ENCODE results near the gene HIGD1A. TPM values are rescaled to one million over a fixed set of nuclear protein-coding genes. Genes with fewer than 3 reads are reported as not detected.

Gene HIGD1A
- total RNA-seq, 1 donor from 2014 or later: 137 TPM

DNA sequence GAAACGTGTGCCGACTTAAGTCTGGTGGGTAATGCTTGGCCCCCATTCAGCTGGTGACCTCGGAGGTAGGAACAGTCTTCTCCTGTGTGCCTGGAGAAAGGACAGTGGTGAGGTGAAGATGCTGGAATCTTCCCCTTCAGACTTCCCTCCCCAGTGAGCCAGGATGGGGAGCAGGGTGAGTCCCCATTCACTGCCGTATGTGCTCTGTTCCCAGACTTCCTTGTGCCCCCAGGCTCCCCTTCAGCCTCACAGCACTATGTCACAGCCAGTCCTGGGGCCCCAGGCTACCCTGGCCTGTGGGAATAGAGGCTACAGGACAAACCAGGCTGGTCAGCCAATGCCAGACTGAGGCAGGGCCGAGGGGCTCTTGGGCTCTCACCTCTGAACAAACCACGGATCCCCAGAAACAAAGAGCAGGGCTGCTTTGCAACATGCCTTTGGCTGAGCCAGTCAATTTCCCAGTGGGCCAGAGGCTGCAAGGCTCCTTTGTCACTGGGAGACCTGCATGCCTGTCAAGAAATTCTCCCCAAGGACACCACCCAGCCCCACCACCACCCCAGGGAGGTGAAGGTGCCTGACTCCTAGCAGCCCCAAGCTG is 69.9 kb downstream of the HIGD1A start:
- no peak for DNase-seq

DNA sequence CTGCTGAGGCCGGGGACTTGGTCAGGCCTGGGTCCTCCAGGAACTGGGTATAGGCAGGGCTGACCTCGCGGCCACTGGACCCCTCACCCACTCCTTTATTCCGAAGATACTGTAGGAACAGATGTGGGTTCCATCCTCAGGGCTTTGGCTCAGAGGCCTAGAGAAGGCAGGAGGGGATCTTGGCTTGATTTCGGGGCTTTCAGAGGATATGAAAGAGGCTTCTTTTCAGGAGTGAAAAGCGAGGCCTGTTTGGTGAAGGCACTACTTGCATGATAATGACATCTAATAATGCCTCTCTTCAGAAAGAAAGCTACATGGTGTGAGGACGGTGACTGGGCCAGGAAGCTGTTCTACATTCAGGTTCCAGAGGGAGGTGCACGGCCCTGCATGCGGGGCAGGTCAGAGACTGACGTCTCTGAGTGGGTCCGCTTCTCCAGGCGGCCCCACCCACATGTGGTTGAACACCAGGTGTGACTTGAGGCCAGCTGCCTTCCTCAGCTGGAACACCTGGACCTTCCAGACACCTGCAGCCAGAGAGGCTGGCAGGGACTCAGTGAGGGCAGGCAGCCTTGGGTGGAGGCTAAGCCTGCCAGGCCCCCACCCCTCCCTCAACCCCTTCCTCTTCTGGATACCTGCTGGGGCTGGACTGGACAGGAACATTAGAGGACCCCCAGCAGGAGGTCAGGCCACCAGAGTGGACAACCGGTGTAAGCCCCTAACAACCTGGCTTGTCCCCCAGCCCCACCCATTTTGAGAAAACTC is 70.6 kb downstream of the HIGD1A start:
- no peak for DNase-seq

Small RNAs within 50 kb of the gene (small RNA-seq; reads per million reads assigned to genes)
- not detected for gene CCDC13 (ENCODE audit: low replicate concordance)

Other genes starting within 250 kb of the HIGD1A start
- 45.5 TPM for gene SEC22C, start 222.5 kb downstream of the HIGD1A start, total RNA-seq
- 16.3 TPM for gene SS18L2, start 213.6 kb downstream of the HIGD1A start, total RNA-seq
- gene NKTR, start 203.8 kb downstream of the HIGD1A start, total RNA-seq: 182 TPM
- gene ZBTB47, start 150.8 kb downstream of the HIGD1A start, total RNA-seq: 41.5 TPM
- gene KLHL40, start 119.0 kb downstream of the HIGD1A start, total RNA-seq: 159 TPM
- 51.8 TPM for gene HHATL, start 101.7 kb downstream of the HIGD1A start, total RNA-seq
- gene CCDC13, start 31.2 kb downstream of the HIGD1A start, total RNA-seq: 1.1 TPM
- gene ACKR2, start 5.0 kb upstream of the HIGD1A start, total RNA-seq: 2.2 TPM
- gene CYP8B1, start 71.4 kb upstream of the HIGD1A start, total RNA-seq: not detected
- gene ZNF662, start 101.7 kb upstream of the HIGD1A start, total RNA-seq: 12.2 TPM
- 11.2 TPM for gene GASK1A, start 174.8 kb upstream of the HIGD1A start, total RNA-seq